ENCODE results near the gene LARGE1. TPM values are rescaled to one million over a fixed set of nuclear protein-coding genes. Genes with fewer than 3 reads are reported as not detected.
"Not testable (repeated sequence)": the region's sequence is repeated elsewhere in the genome, so short reads cannot be mapped to it uniquely, and the experiment has no call there.

The LARGE1 gene
- total RNA-seq, 1 donor from 2014 or later, result 81.6 TPM

GRCh38 chr22:33380789-33381530 is 539.3 kb downstream of the LARGE1 start:
- no peak for DNase-seq (ENCODE audit: low spot score)

DNA sequence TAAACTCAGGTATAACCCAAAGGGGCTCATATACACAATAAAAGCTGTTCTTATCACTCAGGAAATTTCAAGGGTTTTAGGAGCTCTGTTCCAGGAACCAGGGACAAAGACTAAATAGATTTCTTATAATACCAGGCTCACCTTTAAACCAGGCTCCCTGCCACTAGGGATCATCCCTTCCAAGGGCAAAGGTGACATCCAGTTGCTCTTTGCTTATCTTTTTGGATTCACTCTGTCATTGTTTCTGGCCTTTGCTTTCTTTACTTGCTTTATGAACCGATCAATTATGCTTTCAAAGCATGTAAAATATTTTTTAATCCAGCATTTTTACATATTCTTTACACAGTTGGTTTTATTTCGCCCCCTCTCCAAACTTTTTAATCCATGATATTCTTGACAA is 540.4 kb downstream of the LARGE1 start:
- DNase-seq (ENCODE audit: low spot score), result no peak

GRCh38 chr22:33372875-33373274 is 547.4 kb downstream of the LARGE1 start:
- no peak for DNase-seq (ENCODE audit: low spot score)

- DNase-seq (ENCODE audit: low spot score), result not testable (repeated sequence)
Observed at GRCh38 chr22:33363256-33363655, 557.0 kb downstream of the LARGE1 start.

GRCh38 chr22:33362702-33363101 is 557.6 kb downstream of the LARGE1 start:
- no peak for DNase-seq (ENCODE audit: low spot score)

DNA sequence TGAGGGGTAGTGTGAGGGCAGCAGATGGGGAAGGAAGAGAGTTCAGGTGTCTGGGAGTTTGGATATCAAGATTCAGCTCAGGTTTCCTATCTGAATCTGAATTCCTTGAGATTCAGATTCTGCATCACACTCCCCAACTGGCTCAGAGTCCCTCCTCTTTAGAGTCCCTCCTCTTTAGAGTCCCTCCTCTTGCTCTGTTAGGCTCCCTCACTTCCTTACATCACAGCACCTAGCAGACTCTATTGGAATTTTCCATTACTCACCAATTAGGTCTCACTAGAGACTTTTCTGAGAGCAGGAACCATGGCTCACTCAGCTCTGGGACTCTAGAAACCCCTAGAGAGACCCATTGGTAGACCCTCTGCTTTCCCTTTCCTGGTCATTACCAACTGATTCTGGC is 558.7 kb downstream of the LARGE1 start:
- DNase-seq (ENCODE audit: low spot score), result no peak

GRCh38 chr22:33357981-33358399 is 562.3 kb downstream of the LARGE1 start:
- DNase-seq (ENCODE audit: low spot score), result no peak

DNA sequence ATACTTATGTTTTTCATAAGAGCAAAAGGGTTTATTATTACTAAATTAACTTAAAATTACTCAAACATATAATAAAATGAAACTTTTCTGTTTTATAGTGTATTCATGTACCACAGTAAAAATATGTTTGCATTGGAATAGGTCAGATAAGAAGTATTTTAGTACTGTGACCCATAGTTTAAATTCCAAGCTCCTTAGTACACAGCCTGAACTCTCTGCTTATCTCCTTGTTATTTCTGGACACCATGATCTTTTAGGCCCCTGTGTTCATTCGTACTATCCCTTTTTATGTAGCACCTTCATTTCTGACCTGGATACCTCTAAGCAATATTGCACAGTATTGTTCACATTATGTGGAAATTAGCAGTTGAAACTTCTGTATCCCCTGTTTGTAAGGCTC is 565.3 kb downstream of the LARGE1 start:
- DNase-seq (ENCODE audit: low spot score), result no peak

DNA sequence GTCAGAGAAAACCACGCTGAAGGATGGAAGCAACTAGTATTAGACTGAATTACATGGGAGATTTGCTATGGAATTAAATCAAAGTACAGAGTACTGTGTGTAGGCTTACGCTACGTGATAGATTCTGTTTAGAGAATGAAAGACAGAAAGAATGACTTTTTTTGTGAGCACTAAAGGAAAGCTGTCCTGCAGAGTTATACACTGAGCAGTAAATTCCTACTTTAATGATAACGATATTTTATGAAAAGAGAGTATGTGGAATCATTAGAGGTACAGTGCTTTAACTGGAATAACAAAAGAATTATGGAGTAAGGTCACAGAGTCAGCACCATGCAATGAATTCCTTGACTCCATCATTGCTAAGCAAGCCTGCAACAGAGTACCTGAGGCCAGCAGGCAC is 566.8 kb downstream of the LARGE1 start:
- DNase-seq (ENCODE audit: low spot score), result no peak

GRCh38 chr22:33352768-33353167 is 567.5 kb downstream of the LARGE1 start:
- no peak for DNase-seq (ENCODE audit: low spot score)

DNA sequence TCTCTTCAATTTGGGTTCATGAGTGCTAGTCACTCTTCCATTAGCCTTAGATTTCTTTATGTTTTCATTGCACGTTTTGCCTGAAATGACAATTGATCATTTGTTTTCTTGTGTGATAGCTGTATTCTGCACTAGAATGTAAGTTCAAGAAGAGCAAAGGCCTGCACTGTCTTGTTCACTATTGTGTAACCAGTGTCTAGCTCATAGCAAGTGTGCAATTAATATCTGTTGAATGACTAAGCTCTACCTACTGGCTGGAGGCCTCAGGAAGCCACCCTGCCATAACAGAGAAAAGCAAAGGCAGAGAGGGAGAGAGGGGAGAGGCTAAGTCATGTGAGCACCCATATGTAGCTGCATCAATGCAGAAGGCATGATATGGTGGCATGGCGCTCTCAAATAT is 569.3 kb downstream of the LARGE1 start:
- no peak for DNase-seq (ENCODE audit: low spot score)

DNA sequence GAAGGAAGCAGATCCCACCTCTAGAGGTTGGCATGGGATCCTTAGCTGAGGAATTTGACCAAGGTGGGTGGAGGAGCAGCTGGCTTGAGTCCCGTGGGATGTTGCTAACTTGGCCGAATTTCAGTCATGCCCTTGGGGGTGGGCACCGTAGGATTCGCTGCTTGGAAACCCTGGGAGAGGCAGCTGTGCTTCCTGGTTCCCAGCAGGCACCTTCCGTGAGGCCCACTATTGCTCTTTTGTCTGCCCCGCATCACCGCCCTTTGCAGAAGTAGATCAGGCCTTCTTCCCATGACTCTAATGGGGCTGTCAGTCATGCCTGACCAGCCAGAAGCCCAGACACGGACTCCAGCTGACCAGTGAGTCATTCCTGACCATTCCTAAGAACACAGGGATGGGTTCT is 569.8 kb downstream of the LARGE1 start:
- DNase-seq (ENCODE audit: low spot score), result no peak

- DNase-seq (ENCODE audit: low spot score), result no peak
Observed at GRCh38 chr22:33347002-33347401, 573.3 kb downstream of the LARGE1 start.

- no peak for DNase-seq (ENCODE audit: low spot score)
Observed at GRCh38 chr22:33341611-33342010, 578.7 kb downstream of the LARGE1 start.

GRCh38 chr22:33337524-33337923 is 582.8 kb downstream of the LARGE1 start:
- no peak for DNase-seq (ENCODE audit: low spot score)

GRCh38 chr22:33335611-33336279 is 584.5 kb downstream of the LARGE1 start:
- DNase-seq (ENCODE audit: low spot score), result no peak

GRCh38 chr22:33332538-33332937 is 587.7 kb downstream of the LARGE1 start:
- no peak for DNase-seq (ENCODE audit: low spot score)

GRCh38 chr22:33331017-33331416 is 589.3 kb downstream of the LARGE1 start:
- DNase-seq (ENCODE audit: low spot score), result no peak

GRCh38 chr22:33330534-33330933 is 589.7 kb downstream of the LARGE1 start:
- no peak for DNase-seq (ENCODE audit: low spot score)

GRCh38 chr22:33329398-33329797 is 590.9 kb downstream of the LARGE1 start:
- no peak for DNase-seq (ENCODE audit: low spot score)

DNA sequence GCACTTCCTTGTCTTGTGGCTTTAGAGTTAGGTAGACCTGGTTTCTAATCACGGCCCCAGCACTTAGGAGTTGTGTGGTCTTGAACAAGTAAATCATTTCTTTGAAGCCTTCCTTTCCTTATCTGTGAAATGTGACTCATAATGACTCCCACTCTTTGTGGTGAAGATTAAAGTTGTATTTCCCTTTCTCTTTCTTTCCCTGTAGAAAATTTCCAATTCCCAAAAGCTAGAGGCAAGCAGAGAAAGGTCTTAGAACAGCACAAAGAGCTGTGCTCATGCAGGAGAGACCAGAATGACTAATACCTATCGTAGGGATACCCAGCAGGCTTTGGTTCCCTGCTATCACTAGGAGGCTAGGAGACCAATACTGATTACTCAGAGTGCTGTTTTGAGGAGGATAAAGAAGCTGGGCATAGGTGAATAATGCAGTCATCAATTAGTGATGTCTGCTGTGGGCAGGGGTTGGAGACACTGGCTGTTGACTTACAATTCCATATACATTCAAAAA is 591.4 kb downstream of the LARGE1 start:
- DNase-seq (ENCODE audit: low spot score), result no peak

DNA sequence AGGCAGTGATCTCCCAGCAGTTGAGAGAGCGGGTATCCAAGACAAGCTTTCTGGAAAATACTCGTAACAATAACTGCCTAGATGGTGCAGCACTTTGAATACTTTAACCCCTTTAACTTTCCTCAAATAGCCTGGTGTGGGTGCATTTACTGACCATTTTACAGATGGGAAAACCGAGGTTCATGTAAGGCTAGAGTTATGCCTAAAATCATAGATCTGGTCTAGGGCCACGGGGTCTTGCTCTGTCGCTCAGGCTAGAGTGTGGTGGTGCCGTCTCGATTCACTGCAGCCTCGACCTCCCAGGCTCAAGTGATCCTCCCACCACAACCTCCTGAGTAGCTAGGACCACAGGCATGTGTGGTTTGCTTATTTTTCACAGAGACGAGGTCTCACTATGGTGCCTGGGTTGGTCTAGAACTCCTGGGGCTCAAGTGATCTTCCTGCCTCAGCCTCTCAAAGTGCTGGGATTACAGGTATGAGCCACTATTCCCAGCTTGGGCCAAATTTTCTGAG is 592.9 kb downstream of the LARGE1 start:
- no peak for DNase-seq (ENCODE audit: low spot score)

Data from ureter (tissue), 1 donor.